Mammary epithelial cell (primary cell): ENCODE results near the gene CHRD.

Experiments used
- CTCF ChIP-seq, 2 donors: IDR thresholded peaks in 1 of 2; conservative IDR thresholded peaks in 1 of 2; 2 replicates each; pipeline ENCODE4 v1.5.1; 2011 to 2012; ENCODE audit warnings: inconsistent platforms in 2 of 2, low read length in 2 of 2, mild to moderate bottlenecking in 2 of 2, control low read depth in 1 of 2, low read depth in 1 of 2; ENCODE audit not compliant: insufficient read depth in 1 of 2; ENCODE audit errors: extremely low read depth in 1 of 2
- EZH2 ChIP-seq: IDR thresholded peaks from 2 replicates; pipeline ENCODE4 v1.6.1; 2012; ENCODE audit warnings: low read length, inconsistent platforms, borderline replicate concordance

GRCh38 chr3:184344579-184345316, 35.1 kb upstream of the CHRD start:
- TF ChIP-seq CTCF (conservative IDR thresholded peaks at IDR 0.05 in 1 of 2, IDR thresholded peaks at IDR 0.05 in 1 of 2; ENCODE audit: extremely low read depth in 1 of 2, insufficient read depth in 1 of 2, low read depth in 1 of 2, low read length in 2 of 2) (no peak), EZH2 (no peak)
